Ascending aorta (tissue), 2 donors: ENCODE measurements around the gene PGK2. TPM values are rescaled to one million over a fixed set of nuclear protein-coding genes. Genes with fewer than 3 reads are reported as not detected.

Source experiments
- DNase-seq, 2 donors: peaks; one replicate each; pipeline ENCODE4 v3.0.0-alpha.2; 2019; ENCODE audit warnings: low spot score in 2 of 2
- H3K27ac ChIP-seq, 2 donors: fragments of 200-600 bp; sonication (generic); one replicate each; pipeline ENCODE4 v1.5.1; 2016 to 2017; ENCODE audit warnings: mild to moderate bottlenecking in 1 of 2
- H3K27me3 ChIP-seq: fragments of 200-600 bp; sonication (generic); one replicate; pipeline ENCODE4 v1.5.1; 2017
- H3K36me3 ChIP-seq, 2 donors: fragments of 200-600 bp; sonication (generic); one replicate each; pipeline ENCODE4 v1.5.1; 2016
- H3K4me1 ChIP-seq, 2 donors: fragments of 200-600 bp; sonication (generic); one replicate each; pipeline ENCODE4 v1.5.1; 2016 to 2017; ENCODE audit warnings: mild to moderate bottlenecking in 1 of 2
- H3K4me3 ChIP-seq, 2 donors: fragments of 200-600 bp; sonication (generic); one replicate each; pipeline ENCODE4 v1.5.1; 2016 to 2017; ENCODE audit warnings: mild to moderate bottlenecking in 1 of 2
- H3K9me3 ChIP-seq, 2 donors: fragments of 200-600 bp; sonication (generic); one replicate each; pipeline ENCODE4 v1.5.1; 2016
- CTCF ChIP-seq, 3 experiments: fragments of 200-600 bp in 2 of 3; fragments of 450-650 bp in 1 of 3; sonication (generic) in 2 of 3; IDR thresholded peaks; one replicate each; pipeline ENCODE4 v1.5.1; 2016 to 2019; ENCODE audit warnings: antibody characterized with exemption in 3 of 3, mild to moderate bottlenecking in 1 of 3, moderate library complexity in 1 of 3
- intact Hi-C: fragments of 100-400 bp; cut with DNase I; formaldehyde crosslinking; loops from one replicate; pipeline ENCODE4 v1.15.1; 2023
- total RNA-seq: library from RNA; depleted of rRNA; stranded (reverse); fragments of >200 nt; gene quantifications from one replicate; pipeline ENCODE4 v1.1.0, GENCODE V29; 2016

PGK2 gene
- total RNA-seq, 1 donor from 2014 or later = not detected

- H3K36me3 ChIP-seq = no peaks in the 10 kb centered on the region
- H3K27me3 ChIP-seq = no peaks in the 10 kb centered on the region
- no peak for TF ChIP-seq CTCF (IDR thresholded peaks at IDR 0.05)
- H3K9me3 ChIP-seq = no peaks in the 10 kb centered on the region
- no peak for DNase-seq
- H3K4me3 ChIP-seq = no peak overlapping the region
- intact Hi-C loops = no loop called here
- no peak overlapping the region for H3K27ac ChIP-seq
- no peaks in the 10 kb centered on the region for H3K4me1 ChIP-seq
Observed at GRCh38 chr6:49766762-49767161, 20.3 kb downstream of the PGK2 start.

GRCh38 chr6:49764571-49765236 lies 22.4 kb downstream of the PGK2 start:
- no peak for DNase-seq
- Histone ChIP-seq H3K9me3 (no peaks in the 10 kb centered on the region), H3K27ac (no peak overlapping the region), H3K27me3 (no peaks in the 10 kb centered on the region), H3K4me1 (no peaks in the 10 kb centered on the region), H3K4me3 (no peak overlapping the region), H3K36me3 (no peaks in the 10 kb centered on the region)
- no peak for TF ChIP-seq CTCF (IDR thresholded peaks at IDR 0.05)
- intact Hi-C loops = no loop called here

- H3K9me3 ChIP-seq = no peaks in the 10 kb centered on the region
- no peak within 1 kb of the TSS for H3K4me3 ChIP-seq
- H3K4me1 ChIP-seq = no peaks in the 10 kb centered on the region
- H3K27me3 ChIP-seq = no peaks in the 10 kb centered on the region
- TF ChIP-seq CTCF (IDR thresholded peaks at IDR 0.05) = no peak
- H3K36me3 ChIP-seq = no peaks in the 10 kb centered on the region
- H3K27ac ChIP-seq = no peak within 1 kb of the TSS
- intact Hi-C loops = no loop called here
- no peak for DNase-seq
Observed at GRCh38 chr6:49744259-49744658, 42.8 kb downstream of the PGK2 start, which contains the start of gene CRISP3. Gene CRISP3, minus strand, starts transcription at chr6:49744388. Its CDS starts 21 bp downstream, at chr6:49744367.

GRCh38 chr6:49743429-49743828 lies 43.7 kb downstream of the PGK2 start:
- H3K9me3 ChIP-seq = no peaks in the 10 kb centered on the region

GRCh38 chr6:49739423-49739822 lies 47.7 kb downstream of the PGK2 start:
- Histone ChIP-seq H3K9me3 (no peaks in the 10 kb centered on the region), H3K36me3 (no peaks in the 10 kb centered on the region)
- intact Hi-C loops = no loop called here

More at GRCh38 chr6:49743429-49743828, 43.7 kb downstream of the PGK2 start:
- H3K4me1 ChIP-seq = no peaks in the 10 kb centered on the region
- intact Hi-C loops = no loop called here
- no peaks in the 10 kb centered on the region for H3K27me3 ChIP-seq
- TF ChIP-seq CTCF (IDR thresholded peaks at IDR 0.05) = no peak
- no peaks in the 10 kb centered on the region for H3K36me3 ChIP-seq
- H3K27ac ChIP-seq = no peak overlapping the region
- H3K4me3 ChIP-seq = no peak overlapping the region
- DNase-seq = no peak

More at GRCh38 chr6:49739423-49739822, 47.7 kb downstream of the PGK2 start:
- Histone ChIP-seq H3K4me1 (no peaks in the 10 kb centered on the region), H3K27me3 (no peaks in the 10 kb centered on the region), H3K27ac (no peak overlapping the region), H3K4me3 (no peak overlapping the region)
- TF ChIP-seq CTCF (IDR thresholded peaks at IDR 0.05) = no peak
- no peak for DNase-seq
